ENCODE measurements around the gene MAG. TPM values are rescaled to one million over a fixed set of nuclear protein-coding genes. Genes with fewer than 3 reads are reported as not detected.
A peak's percentile ranks its signal among the peaks of the same experiment; 100 is the strongest.

The MAG gene
- total RNA-seq, 2 experiments from 2014 or later: not detected

GRCh38 chr19:35294859-35295791 lies 3.2 kb downstream of the MAG start:
- ChIA-PET POLR2A (interaction anchor here (0.8 to 1.6 kb wide), 3 partner anchors 16 to 83 kb away, joined by 3 to 5 read pairs (median 3); no protein-coding TSS in a partner anchor), CTCF (interaction anchor here (0.5 kb wide), 1 partner anchor 25 kb away, joined by 4 read pairs; no protein-coding TSS in a partner anchor)
- TF ChIP-seq CTCF (IDR thresholded peaks at IDR 0.05): no peak
- no peaks in the 10 kb centered on the region for H3K36me3 Mint-ChIP-seq (ENCODE audit: low read depth)
- no peak overlapping the region for H3K4me3 Mint-ChIP-seq
- no peak overlapping the region for H3K27ac Mint-ChIP-seq
- DNase-seq: no peak
- no peaks in the 10 kb centered on the region for H3K27me3 Mint-ChIP-seq
- no peak for ATAC-seq (ENCODE audit: poor library complexity)
- no peaks in the 10 kb centered on the region for H3K36me3 ChIP-seq (ENCODE audit: insufficient read depth, low read length)
- no peaks in the 10 kb centered on the region for H3K9me3 Mint-ChIP-seq
- no peak overlapping the region for H3K27ac ChIP-seq (ENCODE audit: low read depth in 1 of 2, low read length in 2 of 2)
- no peaks in the 10 kb centered on the region for H3K27me3 ChIP-seq (ENCODE audit: control insufficient read depth in 1 of 2, insufficient read depth in 2 of 2, low read length in 2 of 2)
- peaks cover 17% of the 10 kb centered on the region for H3K4me1 ChIP-seq (ENCODE audit: insufficient read depth, low read length)
- intact Hi-C loops (cut with DNase I, micrococcal nuclease): no loop called here
- peaks cover 7% of the 10 kb centered on the region for H3K4me1 Mint-ChIP-seq (ENCODE audit: low read depth)
- H3K4me3 ChIP-seq (ENCODE audit: low read length): no peak overlapping the region
- no peaks in the 10 kb centered on the region for H3K9me3 ChIP-seq (ENCODE audit: control insufficient read depth in 1 of 2, insufficient read depth in 1 of 2, low read length in 2 of 2)

GRCh38 chr19:35295792-35296462 lies 4.0 kb downstream of the MAG start:
- ATAC-seq (ENCODE audit: poor library complexity) (peak; percentile 92), DNase-seq (peak in 13 of 14 experiments; percentile 11 to 61 (median 36))
- Histone ChIP-seq H3K4me3 (ENCODE audit: low read length) (no peak overlapping the region), H3K9me3 (ENCODE audit: control insufficient read depth in 1 of 2, insufficient read depth in 1 of 2, low read length in 2 of 2) (no peaks in the 10 kb centered on the region), H3K4me1 (ENCODE audit: insufficient read depth, low read length) (peaks cover 17% of the 10 kb centered on the region), H3K27ac (ENCODE audit: low read depth in 1 of 2, low read length in 2 of 2) (no peak overlapping the region), H3K36me3 (ENCODE audit: insufficient read depth, low read length) (no peaks in the 10 kb centered on the region), H3K27me3 (ENCODE audit: control insufficient read depth in 1 of 2, insufficient read depth in 2 of 2, low read length in 2 of 2) (no peaks in the 10 kb centered on the region)
- ChIA-PET CTCF (no interaction called here), POLR2A (interaction anchor here (0.5 to 1.6 kb wide), 5 partner anchors 17 to 166 kb away, joined by 3 to 5 read pairs (median 3); no protein-coding TSS in a partner anchor)
- peaks cover 7% of the 10 kb centered on the region for H3K4me1 Mint-ChIP-seq (ENCODE audit: low read depth)
- H3K27me3 Mint-ChIP-seq: no peaks in the 10 kb centered on the region
- intact Hi-C loops (cut with DNase I, micrococcal nuclease): no loop called here
- no peaks in the 10 kb centered on the region for H3K36me3 Mint-ChIP-seq (ENCODE audit: low read depth)
- no peak overlapping the region for H3K4me3 Mint-ChIP-seq
- H3K9me3 Mint-ChIP-seq: no peaks in the 10 kb centered on the region
- TF ChIP-seq CTCF (IDR thresholded peaks at IDR 0.05): no peak
- no peak overlapping the region for H3K27ac Mint-ChIP-seq

- Mint-ChIP-seq H3K27me3 (no peaks in the 10 kb centered on the region), H3K4me1 (ENCODE audit: low read depth) (peaks cover 7% of the 10 kb centered on the region), H3K36me3 (ENCODE audit: low read depth) (no peaks in the 10 kb centered on the region), H3K27ac (no peak overlapping the region), H3K9me3 (no peaks in the 10 kb centered on the region), H3K4me3 (no peak overlapping the region)
- DNase-seq: no peak
- ATAC-seq (ENCODE audit: poor library complexity): no peak
- H3K4me3 ChIP-seq (ENCODE audit: low read length): no peak overlapping the region
- no peak for TF ChIP-seq CTCF (IDR thresholded peaks at IDR 0.05)
- no peaks in the 10 kb centered on the region for H3K27me3 ChIP-seq (ENCODE audit: control insufficient read depth in 1 of 2, insufficient read depth in 2 of 2, low read length in 2 of 2)
- no peaks in the 10 kb centered on the region for H3K9me3 ChIP-seq (ENCODE audit: control insufficient read depth in 1 of 2, insufficient read depth in 1 of 2, low read length in 2 of 2)
- H3K27ac ChIP-seq (ENCODE audit: low read depth in 1 of 2, low read length in 2 of 2): no peak overlapping the region
- H3K4me1 ChIP-seq (ENCODE audit: insufficient read depth, low read length): peaks cover 17% of the 10 kb centered on the region
- ChIA-PET CTCF (no interaction called here), POLR2A (interaction anchor here (1.1 to 1.6 kb wide), 2 partner anchors 23 to 165 kb away, joined by 3 to 5 read pairs; no protein-coding TSS in a partner anchor)
- H3K36me3 ChIP-seq (ENCODE audit: insufficient read depth, low read length): no peaks in the 10 kb centered on the region
- intact Hi-C loops (cut with DNase I, micrococcal nuclease): no loop called here
Measured at GRCh38 chr19:35296644-35297514, 4.9 kb downstream of the MAG start.

Data from CD4-positive, alpha-beta T cell (primary cell).